Lower leg skin (tissue), 4 donors: ENCODE data around the gene PPP1R10. TPM values are rescaled to one million over a fixed set of nuclear protein-coding genes. Genes with fewer than 3 reads are reported as not detected.

Experiments used
- DNase-seq, 2 donors: peaks; one replicate each; pipeline ENCODE4 v3.0.0-alpha.2; 2019; ENCODE audit warnings: low spot score in 2 of 2
- H3K4me3 ChIP-seq: fragments of 200-600 bp; sonication (generic); 2 replicates; pipeline ENCODE4 v1.5.1; 2017; ENCODE audit warnings: mild to moderate bottlenecking, low read depth; ENCODE audit not compliant: poor library complexity, severe bottlenecking
- CTCF ChIP-seq, 3 donors: fragments of 450-650 bp; IDR thresholded peaks; one replicate each; pipeline ENCODE4 v1.5.1; 2016; ENCODE audit warnings: antibody characterized with exemption in 3 of 3, mild to moderate bottlenecking in 3 of 3, moderate library complexity in 2 of 3
- POLR2A ChIP-seq, 2 donors: fragments of 450-650 bp; IDR thresholded peaks; one replicate each; pipeline ENCODE4 v1.6.1; 2016 to 2017; ENCODE audit warnings: antibody characterized with exemption in 2 of 2, mild to moderate bottlenecking in 1 of 2, moderate library complexity in 1 of 2
- WGBS, 2 donors: methylation state at CpG; one replicate each; pipeline ENCODE4 v1.1.5; 2018; 5-methylcytosine and 5-hydroxymethylcytosine counted together
- intact Hi-C: fragments of 100-400 bp; cut with DNase I; formaldehyde crosslinking; loops from one replicate; pipeline ENCODE4 v1.15.0; 2023; ENCODE audit warnings: low total_unique reads
- total RNA-seq, 4 donors: library from RNA; depleted of rRNA; stranded (reverse); fragments of >200 nt; gene quantifications; one replicate each; pipeline ENCODE4 v1.1.0, GENCODE V29; 2016

PPP1R10 gene
- total RNA-seq, 4 donors from 2014 or later: 32.5 to 61.5 (median 49.4) TPM

DNA sequence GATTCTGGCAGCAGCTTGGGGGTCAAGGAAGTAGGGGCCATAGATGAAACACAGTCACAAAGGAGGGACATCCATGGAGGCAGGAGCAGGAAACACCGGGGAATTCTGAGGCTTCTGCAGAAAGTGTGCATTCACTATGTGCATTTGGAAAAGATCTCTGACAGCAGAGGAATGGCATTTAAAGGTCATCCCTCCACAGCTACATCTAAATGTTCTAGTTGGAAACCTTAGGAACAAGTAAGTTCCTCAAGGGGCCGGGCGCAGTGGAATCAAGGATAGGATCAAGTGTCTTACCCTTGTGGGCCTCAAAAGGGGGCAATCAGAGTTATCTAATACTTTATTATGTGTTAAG is 38.7 kb upstream of the PPP1R10 start:
- WGBS, 2 donors: 91 to 99% methylated on average over 3 of the region's 3 CpGs
- TF ChIP-seq POLR2A (IDR thresholded peaks at IDR 0.05) (no peak), CTCF (IDR thresholded peaks at IDR 0.05) (no peak)
- H3K4me3 ChIP-seq: no peak overlapping the region
- intact Hi-C loops: no loop called here
- DNase-seq: no peak

DNA sequence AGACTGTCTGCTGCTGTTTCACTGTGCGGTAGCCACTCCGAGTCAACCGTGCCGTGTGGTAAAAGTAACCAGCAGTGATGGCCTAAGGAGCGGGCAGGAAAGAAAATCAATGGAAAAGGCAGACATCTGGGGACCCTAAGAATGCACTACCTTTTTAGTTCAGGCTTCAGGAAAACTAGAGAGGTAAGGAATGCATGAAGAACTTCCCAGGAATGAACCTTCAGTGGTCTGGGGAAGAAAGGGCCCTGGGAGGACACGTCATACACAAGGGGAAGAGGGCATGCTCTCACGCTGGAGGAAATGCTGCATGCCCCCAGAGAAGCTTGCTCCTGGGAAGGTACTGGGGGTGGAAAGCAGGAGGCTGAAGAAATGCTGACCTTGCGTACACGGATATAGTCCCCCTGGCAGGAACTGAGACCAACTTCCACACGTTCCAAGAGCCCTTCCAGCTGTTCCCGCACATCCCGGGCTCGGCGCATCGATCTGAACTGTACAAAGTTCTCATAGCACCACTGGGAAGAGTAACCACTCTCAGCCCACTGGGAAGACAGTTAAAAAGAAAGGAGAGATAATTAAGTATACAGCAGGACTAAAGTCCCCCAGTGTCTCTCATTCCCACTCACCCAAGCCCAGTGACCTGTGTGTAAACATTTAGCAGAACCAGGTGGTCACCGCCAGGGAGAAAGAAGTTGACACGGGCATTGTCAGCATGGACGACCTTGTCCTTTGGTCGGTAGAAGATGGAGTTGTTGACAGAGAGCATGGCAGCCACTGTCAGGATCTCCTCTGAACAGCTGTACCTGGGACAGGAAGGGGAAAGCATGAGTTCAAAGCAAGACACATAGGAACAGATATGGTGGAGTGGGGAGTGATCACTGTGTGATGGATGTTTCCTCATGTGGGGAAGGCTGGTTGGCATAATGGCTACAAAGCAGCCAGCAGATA is 38.0 kb upstream of the PPP1R10 start:
- WGBS, 2 donors: 88 to 92% methylated on average over 19 of the region's 19 CpGs
- DNase-seq: no peak
- TF ChIP-seq CTCF (IDR thresholded peaks at IDR 0.05): peak in 1 of 3 donors; percentile 31
- no peak for TF ChIP-seq POLR2A (IDR thresholded peaks at IDR 0.05)
- no peak overlapping the region for H3K4me3 ChIP-seq
- intact Hi-C loops: no loop called here

- no peak for DNase-seq
- intact Hi-C loops: no loop called here
- H3K4me3 ChIP-seq: no peak overlapping the region
- WGBS, 2 donors: 89 to 90% methylated on average over 12 of the region's 12 CpGs
- TF ChIP-seq CTCF (IDR thresholded peaks at IDR 0.05) (no peak), POLR2A (IDR thresholded peaks at IDR 0.05) (no peak)
Measured at GRCh38 chr6:30651143-30651542, 34.1 kb upstream of the PPP1R10 start.

- 0 to 1% methylated on average over 11 to 23 of the region's 78 CpGs for WGBS, 2 donors
- intact Hi-C loops: no loop called here
- peak in 1 of 3 donors; percentile 6 for TF ChIP-seq CTCF (IDR thresholded peaks at IDR 0.05)
- no peak for TF ChIP-seq POLR2A (IDR thresholded peaks at IDR 0.05)
- peak; percentile 53 to 93 for DNase-seq
- peak overlapping the region; percentile 96 for H3K4me3 ChIP-seq
Measured at GRCh38 chr6:30647242-30648116, 30.4 kb upstream of the PPP1R10 start.

DNA sequence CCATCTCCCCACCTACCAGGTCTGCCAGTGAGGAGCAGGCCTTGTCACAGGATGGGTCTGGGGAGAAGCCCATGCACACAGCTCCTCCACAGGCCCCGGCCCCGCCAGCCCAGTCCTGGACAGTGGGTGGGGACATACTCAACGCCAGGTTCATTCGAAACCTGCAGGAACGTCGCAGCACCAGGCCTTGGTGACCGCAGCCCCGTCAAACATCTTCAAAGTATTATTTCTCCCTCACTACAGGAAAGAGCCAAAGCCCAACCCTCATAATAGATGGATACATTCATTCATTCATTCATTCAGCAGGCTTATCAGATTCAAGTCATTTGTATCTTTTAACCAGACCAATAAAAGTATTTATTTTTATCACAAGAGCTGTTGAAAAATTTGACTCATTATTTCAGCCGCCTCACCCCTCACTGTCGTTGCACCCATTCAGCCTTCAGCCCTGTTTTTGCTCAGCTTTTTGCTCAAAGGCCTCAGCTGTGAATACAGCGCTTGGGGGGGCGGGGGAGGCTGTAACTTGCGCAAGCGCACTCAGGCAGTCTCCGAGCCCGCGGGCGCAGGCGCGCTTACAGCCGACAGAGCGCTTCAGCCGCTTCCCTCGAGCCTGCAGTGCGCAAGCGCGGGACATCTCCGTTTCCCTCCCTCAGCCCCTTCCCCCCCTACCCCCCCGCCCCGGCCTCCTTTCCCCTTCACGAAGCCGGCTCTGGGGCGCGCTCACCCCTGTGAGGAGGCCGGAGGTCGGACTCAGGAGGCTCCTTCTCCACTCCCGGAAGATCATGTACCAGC is 29.6 kb upstream of the PPP1R10 start, which contains the start of gene C6orf136:
C6orf136 (plus strand) TSS at position 684 of the 792 bp plus-strand sequence; CDS start at position 783, 99 bp downstream.
- H3K4me3 ChIP-seq: peak within 1 kb of the TSS; percentile 96
- 10 to 13% methylated on average over 30 to 34 of the region's 37 CpGs for WGBS, 2 donors
- DNase-seq: peak; percentile 89 to 97
- intact Hi-C loops: no loop called here
- TF ChIP-seq CTCF (IDR thresholded peaks at IDR 0.05): no peak
- TF ChIP-seq POLR2A (IDR thresholded peaks at IDR 0.05): no peak
